ENCODE results near the gene ZC3H4. TPM values are rescaled to one million over a fixed set of nuclear protein-coding genes. Genes with fewer than 3 reads are reported as not detected.
A peak's percentile ranks its signal among the peaks of the same experiment; 100 is the strongest.

The ZC3H4 gene
- total and polyA plus RNA-seq, 9 of the 15 experiments (the other 6 are each of a cell fraction or from before 2014, with no cell fraction given), result 2.2 to 75.6 (median 18.3) TPM

DNA sequence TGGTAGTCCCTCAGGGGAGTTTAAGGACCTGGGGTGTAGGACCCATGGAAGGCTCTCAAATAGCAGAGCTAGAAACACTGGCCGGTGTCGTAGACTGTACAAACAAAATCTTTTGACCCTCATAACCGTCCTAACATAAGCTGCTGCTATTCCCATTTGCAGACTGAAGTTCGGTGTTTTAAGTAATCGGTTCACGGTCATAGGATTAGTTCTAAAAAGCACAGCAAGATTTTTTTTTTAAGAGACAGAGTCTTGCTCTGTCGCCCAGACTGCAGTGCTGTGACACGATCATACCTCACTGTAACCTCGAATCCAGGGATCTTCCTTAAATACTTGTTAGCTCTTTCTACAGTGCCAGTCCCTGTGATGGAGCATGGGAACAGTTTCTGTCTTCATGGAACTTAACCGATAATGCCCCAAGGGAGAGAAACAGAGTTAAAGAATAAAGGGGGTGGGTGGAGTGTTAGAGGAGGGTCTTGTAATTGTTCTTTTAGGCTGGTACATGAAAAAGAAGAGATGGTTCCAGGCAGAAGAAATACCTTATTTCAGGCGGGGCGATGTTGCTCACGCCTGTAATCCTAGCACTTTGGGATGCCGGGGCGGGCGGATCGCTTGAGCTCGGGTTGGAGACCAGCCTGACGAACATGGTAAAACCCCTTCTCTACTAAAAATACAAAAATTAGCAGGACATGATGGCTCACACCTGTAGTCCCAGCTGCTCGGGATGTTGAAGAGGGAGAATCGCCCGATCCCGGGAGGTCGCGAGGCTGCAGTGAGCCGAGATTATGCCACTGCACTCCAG is 475 bp upstream of the ZC3H4 start (continued):
- TF ChIP-seq, protein P1, sequence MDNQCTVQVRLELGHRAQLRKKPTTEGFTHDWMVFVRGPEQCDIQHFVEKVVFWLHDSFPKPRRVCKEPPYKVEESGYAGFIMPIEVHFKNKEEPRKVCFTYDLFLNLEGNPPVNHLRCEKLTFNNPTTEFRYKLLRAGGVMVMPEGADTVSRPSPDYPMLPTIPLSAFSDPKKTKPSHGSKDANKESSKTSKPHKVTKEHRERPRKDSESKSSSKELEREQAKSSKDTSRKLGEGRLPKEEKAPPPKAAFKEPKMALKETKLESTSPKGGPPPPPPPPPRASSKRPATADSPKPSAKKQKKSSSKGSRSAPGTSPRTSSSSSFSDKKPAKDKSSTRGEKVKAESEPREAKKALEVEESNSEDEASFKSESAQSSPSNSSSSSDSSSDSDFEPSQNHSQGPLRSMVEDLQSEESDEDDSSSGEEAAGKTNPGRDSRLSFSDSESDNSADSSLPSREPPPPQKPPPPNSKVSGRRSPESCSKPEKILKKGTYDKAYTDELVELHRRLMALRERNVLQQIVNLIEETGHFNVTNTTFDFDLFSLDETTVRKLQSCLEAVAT (IDR thresholded peaks at IDR 0.05), result 0 out of 4 replicates have a peak, but pooled peaks of 1 of the 2 experiments have one; percentile 56
- TF ChIP-seq ZNF75A (CRISPR knock-in tag; IDR thresholded peaks at IDR 0.05) (no peak), DNMT1 (IDR thresholded peaks at IDR 0.05) (no peak), ZNF316 (IDR thresholded peaks at IDR 0.05) (no peak), NBN (IDR thresholded peaks at IDR 0.05; ENCODE audit: low read depth) (0 out of 2 replicates have a peak, but pooled peaks have one; percentile 0), ETV5 (CRISPR knock-in tag; IDR thresholded peaks at IDR 0.05; ENCODE audit: low read depth) (peak; percentile 29; the same call in 1 of the 2 replicates), ZNF589 (CRISPR knock-in tag; IDR thresholded peaks at IDR 0.05; ENCODE audit: low read depth) (peak; percentile 86; the same call in 1 of the 2 replicates), ATF1 (CRISPR knock-in tag; IDR thresholded peaks at IDR 0.05) (no peak), ATF1 (tag; IDR thresholded peaks at IDR 0.05) (peak; percentile 95; the same call in 1 of the 2 replicates), SMAD1 (IDR thresholded peaks at IDR 0.05; ENCODE audit: low read depth, low read length, partially characterized antibody) (peak; percentile 25), JUN (IDR thresholded peaks at IDR 0.05; ENCODE audit: borderline replicate concordance, low read depth, low read length) (no peak), JUN (CRISPR knock-in tag; IDR thresholded peaks at IDR 0.05; ENCODE audit: borderline replicate concordance) (0 out of 2 replicates have a peak, but pooled peaks have one; percentile 7), KDM5B (IDR thresholded peaks at IDR 0.05; ENCODE audit: insufficient replicate concordance, low read depth, low read length) (peak; percentile 21), FOXM1 (IDR thresholded peaks at IDR 0.05; ENCODE audit: low read depth) (no peak), FOXM1 (CRISPR knock-in tag; IDR thresholded peaks at IDR 0.05; ENCODE audit: low read depth) (0 out of 2 replicates have a peak, but pooled peaks have one; percentile 52), FOSL1 (tag; conservative IDR thresholded peaks at IDR 0.05) (0 out of 2 replicates have a peak, but pooled peaks have one; percentile 34)
- TF ChIP-seq, protein P2, sequence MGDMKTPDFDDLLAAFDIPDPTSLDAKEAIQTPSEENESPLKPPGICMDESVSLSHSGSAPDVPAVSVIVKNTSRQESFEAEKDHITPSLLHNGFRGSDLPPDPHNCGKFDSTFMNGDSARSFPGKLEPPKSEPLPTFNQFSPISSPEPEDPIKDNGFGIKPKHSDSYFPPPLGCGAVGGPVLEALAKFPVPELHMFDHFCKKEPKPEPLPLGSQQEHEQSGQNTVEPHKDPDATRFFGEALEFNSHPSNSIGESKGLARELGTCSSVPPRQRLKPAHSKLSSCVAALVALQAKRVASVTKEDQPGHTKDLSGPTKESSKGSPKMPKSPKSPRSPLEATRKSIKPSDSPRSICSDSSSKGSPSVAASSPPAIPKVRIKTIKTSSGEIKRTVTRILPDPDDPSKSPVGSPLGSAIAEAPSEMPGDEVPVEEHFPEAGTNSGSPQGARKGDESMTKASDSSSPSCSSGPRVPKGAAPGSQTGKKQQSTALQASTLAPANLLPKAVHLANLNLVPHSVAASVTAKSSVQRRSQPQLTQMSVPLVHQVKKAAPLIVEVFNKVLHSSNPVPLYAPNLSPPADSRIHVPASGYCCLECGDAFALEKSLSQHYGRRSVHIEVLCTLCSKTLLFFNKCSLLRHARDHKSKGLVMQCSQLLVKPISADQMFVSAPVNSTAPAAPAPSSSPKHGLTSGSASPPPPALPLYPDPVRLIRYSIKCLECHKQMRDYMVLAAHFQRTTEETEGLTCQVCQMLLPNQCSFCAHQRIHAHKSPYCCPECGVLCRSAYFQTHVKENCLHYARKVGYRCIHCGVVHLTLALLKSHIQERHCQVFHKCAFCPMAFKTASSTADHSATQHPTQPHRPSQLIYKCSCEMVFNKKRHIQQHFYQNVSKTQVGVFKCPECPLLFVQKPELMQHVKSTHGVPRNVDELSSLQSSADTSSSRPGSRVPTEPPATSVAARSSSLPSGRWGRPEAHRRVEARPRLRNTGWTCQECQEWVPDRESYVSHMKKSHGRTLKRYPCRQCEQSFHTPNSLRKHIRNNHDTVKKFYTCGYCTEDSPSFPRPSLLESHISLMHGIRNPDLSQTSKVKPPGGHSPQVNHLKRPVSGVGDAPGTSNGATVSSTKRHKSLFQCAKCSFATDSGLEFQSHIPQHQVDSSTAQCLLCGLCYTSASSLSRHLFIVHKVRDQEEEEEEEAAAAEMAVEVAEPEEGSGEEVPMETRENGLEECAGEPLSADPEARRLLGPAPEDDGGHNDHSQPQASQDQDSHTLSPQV (IDR thresholded peaks at IDR 0.05), result 0 out of 2 replicates have a peak, but pooled peaks have one; percentile 39
- TF ChIP-seq, protein P3, sequence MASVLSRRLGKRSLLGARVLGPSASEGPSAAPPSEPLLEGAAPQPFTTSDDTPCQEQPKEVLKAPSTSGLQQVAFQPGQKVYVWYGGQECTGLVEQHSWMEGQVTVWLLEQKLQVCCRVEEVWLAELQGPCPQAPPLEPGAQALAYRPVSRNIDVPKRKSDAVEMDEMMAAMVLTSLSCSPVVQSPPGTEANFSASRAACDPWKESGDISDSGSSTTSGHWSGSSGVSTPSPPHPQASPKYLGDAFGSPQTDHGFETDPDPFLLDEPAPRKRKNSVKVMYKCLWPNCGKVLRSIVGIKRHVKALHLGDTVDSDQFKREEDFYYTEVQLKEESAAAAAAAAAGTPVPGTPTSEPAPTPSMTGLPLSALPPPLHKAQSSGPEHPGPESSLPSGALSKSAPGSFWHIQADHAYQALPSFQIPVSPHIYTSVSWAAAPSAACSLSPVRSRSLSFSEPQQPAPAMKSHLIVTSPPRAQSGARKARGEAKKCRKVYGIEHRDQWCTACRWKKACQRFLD (CRISPR knock-in tag; IDR thresholded peaks at IDR 0.05), result 0 out of 2 replicates have a peak, but pooled peaks have one; percentile 20
